Thoracic aorta (tissue), 2 donors: ENCODE data around the gene TRMT112. TPM values are rescaled to one million over a fixed set of nuclear protein-coding genes. Genes with fewer than 3 reads are reported as not detected.
A peak's percentile ranks its signal among the peaks of the same experiment; 100 is the strongest.

Experiments used
- ATAC-seq: fragments of 150-250 bp; one replicate; pipeline ENCODE4 v1.8.0; 2017; ENCODE audit warnings: low read depth; ENCODE audit not compliant: insufficient number of reproducible peaks, low FRiP score
- DNase-seq: peaks from one replicate; pipeline ENCODE4 v3.0.0-alpha.2; 2020; ENCODE audit warnings: low spot score
- H3K27ac ChIP-seq, 2 donors: fragments of 200-600 bp; sonication (generic); 1 replicate in 1 of 2; 2 replicates in 1 of 2; pipeline ENCODE4 v1.5.1; 2016; ENCODE audit warnings: mild to moderate bottlenecking in 2 of 2, moderate library complexity in 2 of 2
- H3K27me3 ChIP-seq: fragments of 200-600 bp; sonication (generic); replicated peaks from 2 replicates; pipeline ENCODE4 v1.6.0; 2016; ENCODE audit warnings: mild to moderate bottlenecking; ENCODE audit not compliant: insufficient read depth
- H3K36me3 ChIP-seq: fragments of 200-600 bp; sonication (generic); one replicate; pipeline ENCODE4 v1.5.1; 2016
- H3K4me1 ChIP-seq, 2 donors: fragments of 200-600 bp; sonication (generic); 1 replicate in 1 of 2; 2 replicates in 1 of 2; pipeline versions ENCODE4 v1.5.1 to v1.6.0; 2016; ENCODE audit warnings: low read depth in 2 of 2, mild to moderate bottlenecking in 1 of 2; ENCODE audit not compliant: control insufficient read depth in 1 of 2
- H3K4me3 ChIP-seq: fragments of 200-600 bp; sonication (generic); 2 replicates; pipeline ENCODE4 v1.5.1; 2016; ENCODE audit warnings: mild to moderate bottlenecking
- H3K9me3 ChIP-seq: fragments of 200-600 bp; sonication (generic); 2 replicates; pipeline ENCODE4 v1.5.1; 2016
- total RNA-seq, 2 donors: library from RNA; depleted of rRNA; stranded (reverse); fragments of >200 nt; gene quantifications; one replicate each; pipeline versions ENCODE4 v1.1.0 to v1.2.3, GENCODE V29; 2016
- TF ChIP-seq, protein P1 (sequence below): fragments of 200-600 bp; sonication (generic); IDR thresholded peaks from one replicate; pipeline ENCODE4 v1.5.1; 2019; ENCODE audit warnings: antibody characterized with exemption

Gene TRMT112
- total RNA-seq, 2 donors from 2014 or later: 157 to 218 TPM

DNA sequence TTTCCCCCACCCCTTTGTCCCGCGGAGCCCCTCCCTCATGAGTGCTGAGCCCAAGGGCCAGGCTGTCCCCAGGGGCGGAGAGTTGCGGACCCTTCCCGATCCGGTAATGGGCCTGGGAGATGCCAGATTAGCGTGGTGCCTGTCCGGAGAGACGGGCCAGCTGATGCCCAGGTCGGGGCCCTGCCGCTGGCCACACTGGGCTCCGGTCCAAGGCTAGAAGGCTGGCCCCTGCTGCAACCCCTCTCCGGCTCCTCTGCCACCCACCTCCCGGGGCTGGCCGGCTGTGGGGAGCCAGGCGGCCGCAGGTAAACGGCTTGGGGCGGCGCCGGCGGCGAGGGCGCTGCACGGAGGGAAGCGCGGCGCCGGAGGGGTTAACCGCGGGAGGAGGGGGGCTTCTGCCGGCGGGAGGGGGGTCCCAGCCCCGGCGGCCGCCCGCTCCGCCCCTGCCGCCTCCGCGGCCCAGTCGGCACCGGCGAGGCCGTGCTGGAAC lies 26.1 kb downstream of the TRMT112 start, which contains the start of gene KCNK4:
Gene KCNK4 (plus strand): TSS at position 41 of the 490 bp plus-strand sequence. CDS start 1,717 bp downstream, outside the sequence.
- Histone ChIP-seq H3K4me1 (peaks cover 15 to 30% of the 10 kb centered on the region in 2 donors), H3K4me3 (peak within 1 kb of the TSS; percentile 61), H3K27ac (no peak within 1 kb of the TSS), H3K36me3 (no peaks in the 10 kb centered on the region), H3K27me3 (peaks cover 16% of the 10 kb centered on the region), H3K9me3 (no peaks in the 10 kb centered on the region)
- DNase-seq (no peak), ATAC-seq (no peak)
- TF ChIP-seq, protein P1, sequence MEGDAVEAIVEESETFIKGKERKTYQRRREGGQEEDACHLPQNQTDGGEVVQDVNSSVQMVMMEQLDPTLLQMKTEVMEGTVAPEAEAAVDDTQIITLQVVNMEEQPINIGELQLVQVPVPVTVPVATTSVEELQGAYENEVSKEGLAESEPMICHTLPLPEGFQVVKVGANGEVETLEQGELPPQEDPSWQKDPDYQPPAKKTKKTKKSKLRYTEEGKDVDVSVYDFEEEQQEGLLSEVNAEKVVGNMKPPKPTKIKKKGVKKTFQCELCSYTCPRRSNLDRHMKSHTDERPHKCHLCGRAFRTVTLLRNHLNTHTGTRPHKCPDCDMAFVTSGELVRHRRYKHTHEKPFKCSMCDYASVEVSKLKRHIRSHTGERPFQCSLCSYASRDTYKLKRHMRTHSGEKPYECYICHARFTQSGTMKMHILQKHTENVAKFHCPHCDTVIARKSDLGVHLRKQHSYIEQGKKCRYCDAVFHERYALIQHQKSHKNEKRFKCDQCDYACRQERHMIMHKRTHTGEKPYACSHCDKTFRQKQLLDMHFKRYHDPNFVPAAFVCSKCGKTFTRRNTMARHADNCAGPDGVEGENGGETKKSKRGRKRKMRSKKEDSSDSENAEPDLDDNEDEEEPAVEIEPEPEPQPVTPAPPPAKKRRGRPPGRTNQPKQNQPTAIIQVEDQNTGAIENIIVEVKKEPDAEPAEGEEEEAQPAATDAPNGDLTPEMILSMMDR: no peak

DNA sequence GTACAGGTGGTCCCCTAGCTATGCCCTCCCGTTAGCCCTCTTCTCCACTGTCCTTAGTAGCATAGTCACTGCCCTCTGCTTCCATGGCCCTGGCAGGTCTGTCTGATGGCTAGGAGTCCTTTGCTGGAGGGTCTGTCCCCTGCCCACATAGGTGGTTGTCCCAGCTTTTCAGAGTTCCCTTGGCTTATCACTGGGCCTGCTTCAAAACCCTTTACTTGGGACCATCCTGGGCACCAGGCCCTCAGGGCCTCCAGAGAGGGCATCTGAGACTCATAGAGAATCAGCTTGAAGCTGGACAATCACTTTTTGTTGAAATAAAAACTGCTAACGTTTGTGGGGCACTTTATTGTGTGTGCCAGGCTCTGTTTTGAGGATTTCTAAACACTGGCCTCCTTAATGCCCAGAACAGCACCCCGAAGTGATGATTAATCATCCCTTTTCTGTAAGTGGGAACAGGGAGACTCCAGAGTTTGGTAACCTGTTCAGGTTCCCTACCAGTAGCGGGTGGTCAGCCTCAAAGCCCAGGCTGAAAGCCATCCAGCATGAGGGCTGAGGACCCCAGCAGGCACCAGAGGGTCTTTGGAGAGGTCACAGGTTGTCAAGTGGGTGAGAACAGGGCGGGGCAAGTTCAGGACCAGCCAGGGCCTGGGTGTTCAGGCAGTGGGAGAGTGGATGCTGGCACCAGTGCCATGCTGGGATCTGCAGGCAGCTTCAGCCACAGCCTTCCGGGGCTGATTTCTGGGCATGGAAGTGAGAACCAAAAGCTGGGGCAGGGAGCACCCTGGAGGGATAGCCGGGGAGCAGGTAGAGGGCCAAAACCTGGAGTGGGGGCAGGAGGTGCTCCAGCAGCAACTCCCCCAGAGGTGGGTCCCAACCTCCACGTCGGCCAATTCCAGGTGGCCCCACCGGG lies 26.8 kb downstream of the TRMT112 start:
- Histone ChIP-seq H3K27ac (no peak overlapping the region), H3K27me3 (peaks cover 15% of the 10 kb centered on the region), H3K9me3 (no peaks in the 10 kb centered on the region), H3K4me3 (no peak overlapping the region), H3K36me3 (no peaks in the 10 kb centered on the region), H3K4me1 (peaks cover 20 to 35% of the 10 kb centered on the region in 2 donors)
- no peak for DNase-seq
- ATAC-seq: no peak
- TF ChIP-seq, protein P1: no peak

- Histone ChIP-seq H3K4me3 (no peak overlapping the region), H3K9me3 (no peaks in the 10 kb centered on the region), H3K4me1 (peaks cover 20 to 37% of the 10 kb centered on the region in 2 donors), H3K36me3 (no peaks in the 10 kb centered on the region), H3K27me3 (peaks cover 11% of the 10 kb centered on the region), H3K27ac (no peak overlapping the region)
- TF ChIP-seq, protein P1: no peak
- no peak for ATAC-seq
- no peak for DNase-seq
These were observed 28.3 kb downstream of the TRMT112 start for GRCh38 chr11:64289002-64289564.

- ATAC-seq (no peak), DNase-seq (no peak)
- H3K27me3 ChIP-seq: peaks cover 11% of the 10 kb centered on the region
- H3K9me3 ChIP-seq: no peaks in the 10 kb centered on the region
- H3K27ac ChIP-seq: no peak overlapping the region
- peaks cover 28 to 44% of the 10 kb centered on the region in 2 donors for H3K4me1 ChIP-seq
- TF ChIP-seq, protein P1: no peak
- H3K36me3 ChIP-seq: no peaks in the 10 kb centered on the region
- H3K4me3 ChIP-seq: no peak overlapping the region
These were observed 29.0 kb downstream of the TRMT112 start for GRCh38 chr11:64288353-64288750.
